ENCODE results near the gene CCDC87. TPM values are rescaled to one million over a fixed set of nuclear protein-coding genes. Genes with fewer than 3 reads are reported as not detected.

Gene CCDC87
- total and polyA plus RNA-seq, 2 of the 8 experiments (the other 6 are each of a cell fraction or from before 2014, with no cell fraction given) = 0.32 to 0.99 TPM

- peak; percentile 85 for TF ChIP-seq MAX (IDR thresholded peaks at IDR 0.05)
- no peak for TF ChIP-seq POU5F1 (IDR thresholded peaks at IDR 0.05; ENCODE audit: low read depth, low read length)
- TF ChIP-seq BCL11A (IDR thresholded peaks at IDR 0.05; ENCODE audit: low read depth in 2 of 2, low read length in 2 of 2) = no peak
- TF ChIP-seq SIRT6 (IDR thresholded peaks at IDR 0.05; ENCODE audit: low read length) = no peak
- TF ChIP-seq YY1 (IDR thresholded peaks at IDR 0.05; ENCODE audit: low read depth, low read length) = 0 out of 2 replicates have a peak, but pooled peaks have one; percentile 16
- TF ChIP-seq TAF1 (IDR thresholded peaks at IDR 0.05; ENCODE audit: low read depth, low read length) = peak; percentile 98
- peak; percentile 89 for TF ChIP-seq CREB1 (IDR thresholded peaks at IDR 0.05)
- peak; percentile 96 for TF ChIP-seq TAF7 (optimal IDR thresholded peaks at IDR 0.05; ENCODE audit: borderline replicate concordance, low read depth, low read length)
- TF ChIP-seq PHF8 (conservative IDR thresholded peaks at IDR 0.05; ENCODE audit: low read depth, low read length) = peak; percentile 97
- no peak for TF ChIP-seq CTBP2 (IDR thresholded peaks at IDR 0.05; ENCODE audit: borderline replicate concordance, insufficient read depth, insufficient read length, low read length)
- TF ChIP-seq BACH1 (IDR thresholded peaks at IDR 0.05; ENCODE audit: low read length) = peak; percentile 16; the same call in 1 of the 2 replicates
- no peak for TF ChIP-seq CBX8 (IDR thresholded peaks at IDR 0.05; ENCODE audit: borderline replicate concordance, low read depth, low read length)
- no peak for TF ChIP-seq KDM1A (IDR thresholded peaks at IDR 0.05; ENCODE audit: borderline replicate concordance, low read length)
- TF ChIP-seq JUND (IDR thresholded peaks at IDR 0.05; ENCODE audit: low read length) = no peak
- peak; percentile 86; the same call in 1 of the 2 replicates for TF ChIP-seq SP4 (IDR thresholded peaks at IDR 0.05; ENCODE audit: low read length)
- TF ChIP-seq RBBP5 (IDR thresholded peaks at IDR 0.05; ENCODE audit: borderline replicate concordance, low read depth, low read length) = peak; percentile 75; the same call in 1 of the 2 replicates
- peak; percentile 44 for TF ChIP-seq NANOG (IDR thresholded peaks at IDR 0.05; ENCODE audit: insufficient read depth, low read depth, low read length, poor library complexity, severe bottlenecking)
- TF ChIP-seq BRCA1 (IDR thresholded peaks at IDR 0.05; ENCODE audit: low read depth, low read length) = no peak
- TF ChIP-seq POLR2AphosphoS5 (IDR thresholded peaks at IDR 0.05; ENCODE audit: low read depth, low read length) = peak; percentile 90
- TF ChIP-seq NRF1 (IDR thresholded peaks at IDR 0.05; ENCODE audit: low read depth, low read length) = peak; percentile 48
- no peak for TF ChIP-seq EGR1 (IDR thresholded peaks at IDR 0.05; ENCODE audit: borderline replicate concordance, low read depth, low read length)
- peak; percentile 93 for TF ChIP-seq TBP (IDR thresholded peaks at IDR 0.05; ENCODE audit: low read depth, low read length)
- TF ChIP-seq GTF2F1 (IDR thresholded peaks at IDR 0.05; ENCODE audit: borderline replicate concordance, low read depth, low read length) = 0 out of 2 replicates have a peak, but pooled peaks have one; percentile 60
- TF ChIP-seq SP1 (IDR thresholded peaks at IDR 0.05; ENCODE audit: low read depth, low read length) = peak; percentile 96
These were observed 23.7 kb upstream of the CCDC87 start, which contains the start of gene RBM14 (continued) for GRCh38 chr11:66616379-66617154.
